Measurements from ENCODE around the gene GRIK4. TPM values are rescaled to one million over a fixed set of nuclear protein-coding genes. Genes with fewer than 3 reads are reported as not detected.

GRIK4 gene
- total RNA-seq, 2 experiments from 2014 or later = not detected

DNA sequence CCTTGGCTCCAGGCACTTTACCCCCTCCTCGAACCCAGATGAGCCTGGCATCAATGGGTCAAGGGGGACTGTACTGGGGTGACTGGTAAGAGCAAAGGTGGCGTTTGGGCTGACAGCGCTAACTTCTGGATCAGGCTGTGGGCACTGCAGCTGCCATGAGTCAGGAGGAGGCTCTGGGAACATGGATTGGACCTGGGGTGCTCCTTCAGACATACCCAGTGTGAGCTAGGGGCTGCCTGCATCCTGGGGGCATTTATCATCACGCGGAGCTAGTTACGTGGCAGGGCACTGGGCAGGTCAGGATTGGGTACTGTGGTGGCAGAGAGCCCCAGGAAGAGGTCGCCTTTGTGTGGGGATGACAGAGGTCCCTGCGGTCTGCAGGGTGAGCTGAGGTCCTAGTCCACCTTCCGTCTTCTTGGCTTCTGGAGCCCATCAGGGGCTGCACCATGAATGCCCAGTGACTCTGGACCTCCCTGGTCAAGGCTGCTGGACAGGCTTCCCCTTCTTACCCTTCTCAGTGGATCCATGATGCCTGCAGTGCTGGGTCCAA, 13.1 kb downstream of the GRIK4 start:
- H3K36me3 Mint-ChIP-seq (ENCODE audit: low read depth) = no peaks in the 10 kb centered on the region
- Histone ChIP-seq H3K4me3 (ENCODE audit: low read length) (no peak overlapping the region), H3K9me3 (ENCODE audit: control insufficient read depth in 1 of 2, insufficient read depth in 1 of 2, low read length in 2 of 2) (peaks cover 0 to 12% of the 10 kb centered on the region in 2 experiments), H3K36me3 (ENCODE audit: insufficient read depth, low read length) (no peaks in the 10 kb centered on the region), H3K4me1 (ENCODE audit: insufficient read depth, low read length) (no peaks in the 10 kb centered on the region), H3K27ac (ENCODE audit: low read depth in 1 of 2, low read length in 2 of 2) (no peak overlapping the region), H3K27me3 (ENCODE audit: control insufficient read depth in 1 of 2, insufficient read depth in 2 of 2, low read length in 2 of 2) (peaks cover 0 to 6% of the 10 kb centered on the region in 2 experiments)
- H3K4me1 Mint-ChIP-seq (ENCODE audit: low read depth) = no peaks in the 10 kb centered on the region
- ChIA-PET POLR2A (interaction anchor here (0.7 kb wide), 1 partner anchor 46 kb away, joined by 3 read pairs; no protein-coding TSS in a partner anchor), CTCF (no interaction called here)
- ATAC-seq (ENCODE audit: poor library complexity) = no peak
- intact Hi-C loops (cut with DNase I, micrococcal nuclease) = no loop called here
- DNase-seq = no peak
- H3K9me3 Mint-ChIP-seq = no peaks in the 10 kb centered on the region
- no peak overlapping the region for H3K27ac Mint-ChIP-seq
- TF ChIP-seq, protein P1, sequence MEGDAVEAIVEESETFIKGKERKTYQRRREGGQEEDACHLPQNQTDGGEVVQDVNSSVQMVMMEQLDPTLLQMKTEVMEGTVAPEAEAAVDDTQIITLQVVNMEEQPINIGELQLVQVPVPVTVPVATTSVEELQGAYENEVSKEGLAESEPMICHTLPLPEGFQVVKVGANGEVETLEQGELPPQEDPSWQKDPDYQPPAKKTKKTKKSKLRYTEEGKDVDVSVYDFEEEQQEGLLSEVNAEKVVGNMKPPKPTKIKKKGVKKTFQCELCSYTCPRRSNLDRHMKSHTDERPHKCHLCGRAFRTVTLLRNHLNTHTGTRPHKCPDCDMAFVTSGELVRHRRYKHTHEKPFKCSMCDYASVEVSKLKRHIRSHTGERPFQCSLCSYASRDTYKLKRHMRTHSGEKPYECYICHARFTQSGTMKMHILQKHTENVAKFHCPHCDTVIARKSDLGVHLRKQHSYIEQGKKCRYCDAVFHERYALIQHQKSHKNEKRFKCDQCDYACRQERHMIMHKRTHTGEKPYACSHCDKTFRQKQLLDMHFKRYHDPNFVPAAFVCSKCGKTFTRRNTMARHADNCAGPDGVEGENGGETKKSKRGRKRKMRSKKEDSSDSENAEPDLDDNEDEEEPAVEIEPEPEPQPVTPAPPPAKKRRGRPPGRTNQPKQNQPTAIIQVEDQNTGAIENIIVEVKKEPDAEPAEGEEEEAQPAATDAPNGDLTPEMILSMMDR (IDR thresholded peaks at IDR 0.05) = no peak
- no peak overlapping the region for H3K4me3 Mint-ChIP-seq
- peaks cover 48% of the 10 kb centered on the region for H3K27me3 Mint-ChIP-seq

DNA sequence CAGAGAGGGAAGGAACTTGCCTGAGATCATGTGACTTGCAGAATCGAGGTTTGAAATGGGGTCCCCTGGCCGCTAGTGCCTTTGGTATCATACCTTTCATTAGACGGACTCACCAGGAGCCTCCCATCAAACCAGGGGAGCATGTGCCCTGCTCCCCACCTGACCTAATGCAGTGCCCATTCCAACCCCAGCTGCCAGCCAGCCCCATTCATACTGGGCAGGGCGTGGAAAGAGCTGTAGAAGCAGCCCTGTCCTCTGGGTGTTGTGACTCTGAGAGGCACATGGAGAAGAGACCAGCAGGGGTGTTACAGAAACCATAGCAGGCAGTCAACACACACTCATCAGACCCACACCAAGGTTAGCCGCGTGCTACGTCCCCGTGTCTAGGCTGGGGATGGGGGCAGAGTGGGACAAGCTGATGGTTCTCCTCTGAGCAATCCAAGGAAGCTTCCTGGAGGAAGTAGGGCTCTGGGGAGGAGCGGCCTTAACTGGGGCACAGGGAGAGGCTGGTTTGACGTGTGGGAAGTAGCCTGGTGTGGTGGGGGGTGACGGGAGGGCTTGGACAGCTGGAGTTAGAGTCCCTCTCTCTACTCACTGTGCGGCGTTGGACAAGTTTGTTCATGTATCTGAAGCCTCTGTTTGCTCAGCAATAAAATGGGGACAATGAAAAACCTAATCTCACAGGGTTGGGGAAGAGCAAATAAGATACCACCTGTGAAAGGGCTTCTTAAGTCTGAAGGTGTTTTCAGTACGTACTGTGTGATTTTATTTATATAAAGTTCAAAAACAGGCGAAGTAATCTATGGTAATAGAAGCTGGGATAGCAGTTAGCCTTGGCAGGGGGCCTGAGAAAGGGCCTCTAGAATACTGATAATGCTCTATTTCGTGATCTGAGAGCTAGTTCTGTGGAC, 14.0 kb downstream of the GRIK4 start:
- intact Hi-C loops (cut with DNase I, micrococcal nuclease) = no loop called here
- H3K27me3 ChIP-seq (ENCODE audit: control insufficient read depth in 1 of 2, insufficient read depth in 2 of 2, low read length in 2 of 2) = peaks cover 0 to 6% of the 10 kb centered on the region in 2 experiments
- CTCF ChIA-PET = no interaction called here
- no peak overlapping the region for H3K27ac ChIP-seq (ENCODE audit: low read depth in 1 of 2, low read length in 2 of 2)
- TF ChIP-seq, protein P1 (IDR thresholded peaks at IDR 0.05) = no peak
- Mint-ChIP-seq H3K36me3 (ENCODE audit: low read depth) (no peaks in the 10 kb centered on the region), H3K27ac (no peak overlapping the region), H3K4me1 (ENCODE audit: low read depth) (no peaks in the 10 kb centered on the region), H3K9me3 (no peaks in the 10 kb centered on the region), H3K27me3 (peaks cover 54% of the 10 kb centered on the region), H3K4me3 (no peak overlapping the region)
- H3K36me3 ChIP-seq (ENCODE audit: insufficient read depth, low read length) = no peaks in the 10 kb centered on the region
- no peaks in the 10 kb centered on the region for H3K4me1 ChIP-seq (ENCODE audit: insufficient read depth, low read length)
- H3K4me3 ChIP-seq (ENCODE audit: low read length) = no peak overlapping the region
- ATAC-seq (ENCODE audit: poor library complexity) = no peak
- no peak for DNase-seq
- peaks cover 0 to 12% of the 10 kb centered on the region in 2 experiments for H3K9me3 ChIP-seq (ENCODE audit: control insufficient read depth in 1 of 2, insufficient read depth in 1 of 2, low read length in 2 of 2)
- POLR2A ChIA-PET = no interaction called here

DNA sequence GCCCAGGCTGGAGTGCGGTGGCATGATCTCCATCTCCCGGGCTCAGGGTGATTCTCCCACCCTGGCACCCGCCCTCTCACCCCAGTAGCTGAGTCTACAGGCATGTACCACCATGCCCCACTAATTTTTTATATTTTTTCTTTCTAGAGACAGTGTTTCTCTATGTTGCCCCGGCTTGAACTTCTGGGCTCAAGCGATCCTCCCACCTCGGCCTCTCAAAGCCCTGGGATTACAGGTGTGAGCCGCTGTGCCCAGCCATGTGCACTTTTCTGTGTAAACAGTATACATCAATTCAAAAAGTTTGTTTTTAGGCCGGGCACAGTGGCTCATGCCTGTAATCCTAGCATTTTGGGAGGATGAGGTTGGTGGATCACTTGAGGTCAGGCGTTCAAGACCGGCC, 14.7 kb downstream of the GRIK4 start:
- H3K27ac ChIP-seq (ENCODE audit: low read depth in 1 of 2, low read length in 2 of 2) = no peak overlapping the region
- TF ChIP-seq, protein P1 (IDR thresholded peaks at IDR 0.05) = no peak
- peaks cover 0 to 6% of the 10 kb centered on the region in 2 experiments for H3K27me3 ChIP-seq (ENCODE audit: control insufficient read depth in 1 of 2, insufficient read depth in 2 of 2, low read length in 2 of 2)
- H3K9me3 ChIP-seq (ENCODE audit: control insufficient read depth in 1 of 2, insufficient read depth in 1 of 2, low read length in 2 of 2) = peaks cover 0 to 12% of the 10 kb centered on the region in 2 experiments
- H3K27me3 Mint-ChIP-seq = peaks cover 54% of the 10 kb centered on the region
- no peak for DNase-seq
- CTCF ChIA-PET = no interaction called here
- H3K4me1 Mint-ChIP-seq (ENCODE audit: low read depth) = no peaks in the 10 kb centered on the region
- H3K4me3 ChIP-seq (ENCODE audit: low read length) = no peak overlapping the region
- no peaks in the 10 kb centered on the region for H3K9me3 Mint-ChIP-seq
- intact Hi-C loops (cut with DNase I, micrococcal nuclease) = no loop called here
- no peaks in the 10 kb centered on the region for H3K36me3 ChIP-seq (ENCODE audit: insufficient read depth, low read length)
- no peaks in the 10 kb centered on the region for H3K36me3 Mint-ChIP-seq (ENCODE audit: low read depth)
- H3K27ac Mint-ChIP-seq = no peak overlapping the region
- POLR2A ChIA-PET = no interaction called here
- no peak for ATAC-seq (ENCODE audit: poor library complexity)
- H3K4me1 ChIP-seq (ENCODE audit: insufficient read depth, low read length) = no peaks in the 10 kb centered on the region
- H3K4me3 Mint-ChIP-seq = no peak overlapping the region

All from CD4-positive, alpha-beta T cell (primary cell).